Measurements from ENCODE around the gene PFDN6. TPM values are rescaled to one million over a fixed set of nuclear protein-coding genes. Genes with fewer than 3 reads are reported as not detected.
"Not testable (repeated sequence)": the region's sequence is repeated elsewhere in the genome, so short reads cannot be mapped to it uniquely, and the experiment has no call there.

The PFDN6 gene
- total RNA-seq, 1 donor from 2014 or later = 64.5 TPM

- DNase-seq (ENCODE audit: low read depth) (peak; percentile 36), FAIRE-seq (no peak)
- H3K4me3 ChIP-seq (ENCODE audit: low read depth, low read length) = no peak overlapping the region
- TF ChIP-seq CTCF (IDR thresholded peaks at IDR 0.05; ENCODE audit: insufficient read depth, low read length, severe bottlenecking) = no peak
- H3K36me3 ChIP-seq (ENCODE audit: control insufficient read depth, insufficient read depth, low read length) = no peaks in the 10 kb centered on the region
- H3K27me3 ChIP-seq (ENCODE audit: control insufficient read depth, insufficient read depth, low read length) = no peaks in the 10 kb centered on the region
Measured at GRCh38 chr6:33254591-33254990, 34.8 kb upstream of the PFDN6 start.

- H3K27me3 ChIP-seq (ENCODE audit: control insufficient read depth, insufficient read depth, low read length) = no peaks in the 10 kb centered on the region
- FAIRE-seq = no peak
- no peak for TF ChIP-seq CTCF (IDR thresholded peaks at IDR 0.05; ENCODE audit: insufficient read depth, low read length, severe bottlenecking)
- DNase-seq (ENCODE audit: low read depth) = peak; percentile 89
- peaks cover 3% of the 10 kb centered on the region for H3K36me3 ChIP-seq (ENCODE audit: control insufficient read depth, insufficient read depth, low read length)
- no peak overlapping the region for H3K4me3 ChIP-seq (ENCODE audit: low read depth, low read length)
Measured at GRCh38 chr6:33259032-33259431, 30.4 kb upstream of the PFDN6 start.

- not testable (repeated sequence) for DNase-seq (ENCODE audit: low read depth); H3K27me3 ChIP-seq (ENCODE audit: control insufficient read depth, insufficient read depth, low read length); FAIRE-seq; H3K4me3 ChIP-seq (ENCODE audit: low read depth, low read length)
- peaks cover 13% of the 10 kb centered on the region for H3K36me3 ChIP-seq (ENCODE audit: control insufficient read depth, insufficient read depth, low read length)
Measured at GRCh38 chr6:33262490-33262889, 26.9 kb upstream of the PFDN6 start.

GRCh38 chr6:33264015-33264414 is 25.4 kb upstream of the PFDN6 start:
- no peak for TF ChIP-seq CTCF (IDR thresholded peaks at IDR 0.05; ENCODE audit: insufficient read depth, low read length, severe bottlenecking)
- Histone ChIP-seq H3K4me3 (ENCODE audit: low read depth, low read length) (no peak overlapping the region), H3K36me3 (ENCODE audit: control insufficient read depth, insufficient read depth, low read length) (peaks cover 24% of the 10 kb centered on the region), H3K27me3 (ENCODE audit: control insufficient read depth, insufficient read depth, low read length) (no peaks in the 10 kb centered on the region)
- peak; percentile 88 for FAIRE-seq
- no peak for DNase-seq (ENCODE audit: low read depth)

- FAIRE-seq (no peak), DNase-seq (ENCODE audit: low read depth) (no peak)
- Histone ChIP-seq H3K4me3 (ENCODE audit: low read depth, low read length) (peak overlapping the region; percentile 81), H3K27me3 (ENCODE audit: control insufficient read depth, insufficient read depth, low read length) (no peaks in the 10 kb centered on the region), H3K36me3 (ENCODE audit: control insufficient read depth, insufficient read depth, low read length) (peaks cover 42% of the 10 kb centered on the region)
- peak; percentile 1 for TF ChIP-seq CTCF (IDR thresholded peaks at IDR 0.05; ENCODE audit: insufficient read depth, low read length, severe bottlenecking)
Measured at GRCh38 chr6:33271117-33271467, 18.3 kb upstream of the PFDN6 start.

- FAIRE-seq = peak; percentile 23
Measured at GRCh38 chr6:33271468-33272274, 17.7 kb upstream of the PFDN6 start, which contains the start of the genes RPS18 and VPS52. TSS of gene RPS18 (plus strand) at chr6:33272075. CDS start at chr6:33272120, 45 bp downstream. TSS of gene VPS52 (minus strand) at chr6:33271876. CDS start at chr6:33271675, 201 bp downstream.

More at GRCh38 chr6:33271468-33272274, 17.7 kb upstream of the PFDN6 start, which contains the start of the genes RPS18 and VPS52:
- H3K36me3 ChIP-seq (ENCODE audit: control insufficient read depth, insufficient read depth, low read length) = peaks cover 42% of the 10 kb centered on the region
- peak within 1 kb of the TSS; percentile 81 for H3K4me3 ChIP-seq (ENCODE audit: low read depth, low read length)
- DNase-seq (ENCODE audit: low read depth) = peak; percentile 96
- H3K27me3 ChIP-seq (ENCODE audit: control insufficient read depth, insufficient read depth, low read length) = no peaks in the 10 kb centered on the region
- no peak for TF ChIP-seq CTCF (IDR thresholded peaks at IDR 0.05; ENCODE audit: insufficient read depth, low read length, severe bottlenecking)
